NCI-H446 treated with DMSO at 0.1 percent for 48 hours (cell line): ENCODE results near the gene INPPL1.

ENCODE experiments used
- DNase-seq: peaks from one replicate; lab custom pipeline; 2025; lab: John Stamatoyannopoulos, UW

INPPL1 gene

GRCh38 chr11:72216638-72217037 lies 7.9 kb upstream of the INPPL1 start, which contains the start of gene FOLR2:
Gene FOLR2 (plus strand): TSS chr11:72216794. CDS start chr11:72218585, 1,791 bp downstream.
- DNase-seq: no peak

GRCh38 chr11:72217841-72218240 lies 6.7 kb upstream of the INPPL1 start:
- DNase-seq: no peak

GRCh38 chr11:72218251-72218745 lies 6.3 kb upstream of the INPPL1 start:
- no peak for DNase-seq

GRCh38 chr11:72220696-72221363 lies 3.7 kb upstream of the INPPL1 start:
- no peak for DNase-seq

GRCh38 chr11:72221386-72222075 lies 3.0 kb upstream of the INPPL1 start:
- no peak for DNase-seq

- no peak for DNase-seq
These were observed 2.3 kb upstream of the INPPL1 start for GRCh38 chr11:72222106-72222891.

- peak; percentile 79 for DNase-seq
These were observed 1.5 kb upstream of the INPPL1 start for GRCh38 chr11:72222907-72223614.

GRCh38 chr11:72223615-72224563 lies 678 bp upstream of the INPPL1 start:
- no peak for DNase-seq

GRCh38 chr11:72225411-72225951 lies 914 bp downstream of the INPPL1 start:
- no peak for DNase-seq

- DNase-seq: no peak
These were observed 2.1 kb downstream of the INPPL1 start for GRCh38 chr11:72226701-72227100.

GRCh38 chr11:72227316-72228228 lies 3.0 kb downstream of the INPPL1 start:
- DNase-seq: peak; percentile 5

GRCh38 chr11:72228229-72228843 lies 3.8 kb downstream of the INPPL1 start:
- no peak for DNase-seq

- no peak for DNase-seq
These were observed 4.3 kb downstream of the INPPL1 start for GRCh38 chr11:72228844-72229231.

GRCh38 chr11:72229336-72229924 lies 4.9 kb downstream of the INPPL1 start:
- DNase-seq: no peak

- no peak for DNase-seq
These were observed 5.6 kb downstream of the INPPL1 start for GRCh38 chr11:72229925-72230763.

GRCh38 chr11:72230764-72231365 lies 6.3 kb downstream of the INPPL1 start:
- no peak for DNase-seq
